ENCODE data around the gene INPP5F.

Gene INPP5F

GRCh38 chr10:119831656-119832055 is 105.8 kb downstream of the INPP5F start:
- peaks cover 24% of the 10 kb centered on the region for H3K4me1 Mint-ChIP-seq
- ATAC-seq: no peak
- H3K27me3 Mint-ChIP-seq: no peaks in the 10 kb centered on the region
- no peak overlapping the region for H3K4me3 Mint-ChIP-seq
- no peak for DNase-seq
- peaks cover 9 to 17% of the 10 kb centered on the region in 2 donors for H3K9me3 Mint-ChIP-seq
- no peak overlapping the region for H3K27ac Mint-ChIP-seq

- no peak for DNase-seq
- Mint-ChIP-seq H3K27ac (peak overlapping the region; percentile 79 to 98), H3K4me3 (no peak overlapping the region), H3K9me3 (peaks cover 9 to 17% of the 10 kb centered on the region in 2 donors), H3K27me3 (no peaks in the 10 kb centered on the region), H3K4me1 (peaks cover 30% of the 10 kb centered on the region)
- no peak for ATAC-seq
Observed at GRCh38 chr10:119832951-119833350, 107.1 kb downstream of the INPP5F start.

GRCh38 chr10:119834188-119834587 is 108.3 kb downstream of the INPP5F start:
- ATAC-seq: peak; percentile 92
- peak; percentile 12 to 20 for DNase-seq
- H3K9me3 Mint-ChIP-seq: peaks cover 9 to 17% of the 10 kb centered on the region in 2 donors
- H3K4me3 Mint-ChIP-seq: peak overlapping the region; percentile 31 to 34
- no peaks in the 10 kb centered on the region for H3K27me3 Mint-ChIP-seq
- H3K27ac Mint-ChIP-seq: peak overlapping the region; percentile 30 to 92
- peaks cover 30% of the 10 kb centered on the region for H3K4me1 Mint-ChIP-seq

GRCh38 chr10:119845656-119846055 is 119.8 kb downstream of the INPP5F start:
- H3K27me3 Mint-ChIP-seq: no peaks in the 10 kb centered on the region
- ATAC-seq (no peak), DNase-seq (no peak)
- H3K4me3 Mint-ChIP-seq: no peak overlapping the region
- H3K9me3 Mint-ChIP-seq: no peaks in the 10 kb centered on the region
- H3K4me1 Mint-ChIP-seq: no peaks in the 10 kb centered on the region
- peak overlapping the region in 1 of 2 donors; percentile 54 for H3K27ac Mint-ChIP-seq

GRCh38 chr10:119849031-119849789 is 123.4 kb downstream of the INPP5F start:
- DNase-seq (no peak), ATAC-seq (no peak)
- Mint-ChIP-seq H3K27ac (peak overlapping the region in 1 of 2 donors; percentile 76), H3K4me1 (no peaks in the 10 kb centered on the region), H3K4me3 (no peak overlapping the region), H3K9me3 (no peaks in the 10 kb centered on the region), H3K27me3 (no peaks in the 10 kb centered on the region)

- ATAC-seq (no peak), DNase-seq (no peak)
- Mint-ChIP-seq H3K27ac (no peak overlapping the region), H3K4me3 (no peak overlapping the region), H3K9me3 (no peaks in the 10 kb centered on the region), H3K4me1 (no peaks in the 10 kb centered on the region), H3K27me3 (no peaks in the 10 kb centered on the region)
Observed at GRCh38 chr10:119849944-119850343, 124.1 kb downstream of the INPP5F start.

- no peaks in the 10 kb centered on the region for H3K9me3 Mint-ChIP-seq
- H3K27me3 Mint-ChIP-seq: no peaks in the 10 kb centered on the region
- no peak overlapping the region for H3K27ac Mint-ChIP-seq
- H3K4me3 Mint-ChIP-seq: no peak overlapping the region
- DNase-seq: no peak
- ATAC-seq: no peak
- no peaks in the 10 kb centered on the region for H3K4me1 Mint-ChIP-seq
Observed at GRCh38 chr10:119852277-119852676, 126.4 kb downstream of the INPP5F start.

- Mint-ChIP-seq H3K9me3 (no peaks in the 10 kb centered on the region), H3K27me3 (no peaks in the 10 kb centered on the region), H3K4me1 (no peaks in the 10 kb centered on the region), H3K4me3 (no peak overlapping the region), H3K27ac (no peak overlapping the region)
- DNase-seq (no peak), ATAC-seq (no peak)
Observed at GRCh38 chr10:119852822-119853221, 127.0 kb downstream of the INPP5F start.

- peak overlapping the region; percentile 19 to 90 for H3K27ac Mint-ChIP-seq
- DNase-seq: no peak
- no peaks in the 10 kb centered on the region for H3K9me3 Mint-ChIP-seq
- H3K4me3 Mint-ChIP-seq: no peak overlapping the region
- ATAC-seq: no peak
- H3K4me1 Mint-ChIP-seq: no peaks in the 10 kb centered on the region
- H3K27me3 Mint-ChIP-seq: no peaks in the 10 kb centered on the region
Observed at GRCh38 chr10:119853574-119853973, 127.7 kb downstream of the INPP5F start.

GRCh38 chr10:119858063-119858462 is 132.2 kb downstream of the INPP5F start:
- Mint-ChIP-seq H3K4me3 (no peak overlapping the region), H3K4me1 (peaks cover 34% of the 10 kb centered on the region), H3K27me3 (no peaks in the 10 kb centered on the region), H3K9me3 (no peaks in the 10 kb centered on the region), H3K27ac (no peak overlapping the region)
- ATAC-seq (no peak), DNase-seq (no peak)

- Mint-ChIP-seq H3K4me3 (no peak overlapping the region), H3K27ac (peak overlapping the region; percentile 13 to 28), H3K4me1 (peaks cover 49% of the 10 kb centered on the region), H3K9me3 (peaks cover 4 to 10% of the 10 kb centered on the region in 2 donors), H3K27me3 (no peaks in the 10 kb centered on the region)
- ATAC-seq (no peak), DNase-seq (no peak)
Observed at GRCh38 chr10:119859420-119860258, 133.8 kb downstream of the INPP5F start.

GRCh38 chr10:119860866-119861607 is 135.2 kb downstream of the INPP5F start:
- Mint-ChIP-seq H3K4me3 (no peak overlapping the region), H3K27me3 (no peaks in the 10 kb centered on the region), H3K9me3 (peaks cover 6 to 14% of the 10 kb centered on the region in 2 donors), H3K4me1 (peaks cover 60% of the 10 kb centered on the region), H3K27ac (no peak overlapping the region)
- no peak for DNase-seq
- ATAC-seq: peak; percentile 71

GRCh38 chr10:119862524-119862923 is 136.7 kb downstream of the INPP5F start:
- no peak overlapping the region for H3K4me3 Mint-ChIP-seq
- peak overlapping the region in 1 of 2 donors; percentile 6 for H3K27ac Mint-ChIP-seq
- ATAC-seq (no peak), DNase-seq (no peak)
- no peaks in the 10 kb centered on the region for H3K27me3 Mint-ChIP-seq
- peaks cover 70% of the 10 kb centered on the region for H3K4me1 Mint-ChIP-seq
- H3K9me3 Mint-ChIP-seq: peaks cover 6 to 14% of the 10 kb centered on the region in 2 donors

GRCh38 chr10:119863951-119864565 is 138.2 kb downstream of the INPP5F start:
- Mint-ChIP-seq H3K4me3 (no peak overlapping the region), H3K4me1 (peaks cover 85% of the 10 kb centered on the region), H3K9me3 (peaks cover 6 to 14% of the 10 kb centered on the region in 2 donors), H3K27ac (no peak overlapping the region), H3K27me3 (no peaks in the 10 kb centered on the region)
- DNase-seq (no peak), ATAC-seq (no peak)

- Mint-ChIP-seq H3K27ac (no peak overlapping the region), H3K4me3 (no peak overlapping the region), H3K9me3 (peaks cover 6 to 14% of the 10 kb centered on the region in 2 donors), H3K4me1 (peaks cover 90% of the 10 kb centered on the region), H3K27me3 (no peaks in the 10 kb centered on the region)
- no peak for DNase-seq
- no peak for ATAC-seq
Observed at GRCh38 chr10:119865699-119866240, 139.9 kb downstream of the INPP5F start.

Measured in stimulated activated naive CD8-positive, alpha-beta T cell treated with anti-CD3 and anti-CD28 coated beads, Interleukin-15, amount 100 ng/mL, for 72 hours (primary cell).